Bronchial epithelial cell (primary cell): ENCODE data around the gene TAX1BP3. TPM values are rescaled to one million over a fixed set of nuclear protein-coding genes. Genes with fewer than 3 reads are reported as not detected.

Experiments used
- DNase-seq: peaks from one replicate; pipeline ENCODE4 v3.0.0-alpha.2; 2010; ENCODE audit warnings: low read depth
- FAIRE-seq: peaks from 2 replicates; lab custom pipeline; 2011; peaks lifted over from hg19 to GRCh38; lab: Jason Lieb, UNC
- H3K27me3 ChIP-seq: 2 replicates; pipeline ENCODE4 v1.5.1; 2011; ENCODE audit warnings: low read length; ENCODE audit not compliant: control insufficient read depth, insufficient read depth
- H3K36me3 ChIP-seq: 2 replicates; pipeline ENCODE4 v1.5.1; 2011; ENCODE audit warnings: low read length; ENCODE audit not compliant: control insufficient read depth, insufficient read depth
- H3K4me3 ChIP-seq: 2 replicates; pipeline ENCODE4 v1.5.1; 2011; ENCODE audit warnings: mild to moderate bottlenecking, low read depth, low read length, control low read depth
- CTCF ChIP-seq: IDR thresholded peaks from 2 replicates; pipeline ENCODE4 v1.5.1; 2011; ENCODE audit warnings: mild to moderate bottlenecking, moderate library complexity, low read length, control low read depth, inconsistent platforms; ENCODE audit not compliant: insufficient read depth, severe bottlenecking
- total RNA-seq: library from RNA; depleted of rRNA; stranded (reverse); fragments of >200 nt; gene quantifications from 2 replicates; pipeline ENCODE4 v1.2.1, GENCODE V29; 2014

Gene TAX1BP3
- total RNA-seq, 1 donor from 2014 or later = 150 TPM

- peak within 1 kb of the TSS; percentile 95 for H3K4me3 ChIP-seq
- no peaks in the 10 kb centered on the region for H3K27me3 ChIP-seq
- peaks cover 3% of the 10 kb centered on the region for H3K36me3 ChIP-seq
- DNase-seq (peak; percentile 84), FAIRE-seq (no peak)
- no peak for TF ChIP-seq CTCF
Measured at GRCh38 chr17:3636154-3636907, 32.0 kb downstream of the TAX1BP3 start, which contains the start of the genes CTNS and SHPK. TSS of gene CTNS (plus strand) at chr17:3636760. CDS start at chr17:3640207, 3,447 bp downstream. TSS of gene SHPK (minus strand) at chr17:3636250. CDS start at chr17:3636219, 31 bp downstream.

- DNase-seq = no peak
- Histone ChIP-seq H3K36me3 (peaks cover 3% of the 10 kb centered on the region), H3K27me3 (no peaks in the 10 kb centered on the region), H3K4me3 (peak overlapping the region; percentile 95)
- no peak for TF ChIP-seq CTCF
- no peak for FAIRE-seq
Measured at GRCh38 chr17:3635474-3636153, 32.8 kb downstream of the TAX1BP3 start.

- DNase-seq (no peak), FAIRE-seq (no peak)
- H3K4me3 ChIP-seq = no peak overlapping the region
- TF ChIP-seq CTCF = no peak
- H3K36me3 ChIP-seq = peaks cover 10% of the 10 kb centered on the region
- no peaks in the 10 kb centered on the region for H3K27me3 ChIP-seq
Measured at GRCh38 chr17:3632287-3632686, 36.1 kb downstream of the TAX1BP3 start.

GRCh38 chr17:3630781-3631180, 37.6 kb downstream of the TAX1BP3 start:
- DNase-seq (no peak), FAIRE-seq (no peak)
- H3K27me3 ChIP-seq = no peaks in the 10 kb centered on the region
- TF ChIP-seq CTCF = no peak
- peaks cover 10% of the 10 kb centered on the region for H3K36me3 ChIP-seq
- no peak overlapping the region for H3K4me3 ChIP-seq

GRCh38 chr17:3627769-3628167, 40.6 kb downstream of the TAX1BP3 start:
- TF ChIP-seq CTCF = no peak
- DNase-seq (no peak), FAIRE-seq (no peak)
- Histone ChIP-seq H3K36me3 (peaks cover 26% of the 10 kb centered on the region), H3K4me3 (no peak overlapping the region), H3K27me3 (no peaks in the 10 kb centered on the region)
